Caco-2 (cell line): ENCODE results near the gene PI16. TPM values are rescaled to one million over a fixed set of nuclear protein-coding genes. Genes with fewer than 3 reads are reported as not detected.

Experiments
- BruUV-seq: library from RNA; stranded (reverse); fragments of 400-500 nt; replicated peaks from 2 replicates; lab custom pipeline; 2021; lab: Mats Ljungman, UMichigan
- CTCF ChIA-PET: fragments of 300-600 bp; sonication (Branson Sonifier 250); formaldehyde crosslinking; loops from one replicate; lab custom pipeline; 2022; ENCODE audit warnings: antibody characterized with exemption; lab: Charles Lee
- POLR2A ChIA-PET: fragments of 300-600 bp; sonication (Branson Sonifier 250); formaldehyde crosslinking; loops from one replicate; lab custom pipeline; 2022; ENCODE audit warnings: antibody characterized with exemption; lab: Charles Lee
- DNase-seq, 2 experiments: peaks; one replicate each; pipeline versions ENCODE4 v3.0.0 to v3.0.0-alpha.2; 2020 to 2022
- H3K27me3 ChIP-seq: replicated peaks from 2 replicates; pipeline ENCODE4 v1.6.0; 2011; ENCODE audit warnings: low read length; ENCODE audit not compliant: control insufficient read depth, insufficient read depth
- H3K36me3 ChIP-seq: 2 replicates; pipeline ENCODE4 v1.5.1; 2011; ENCODE audit warnings: low read length; ENCODE audit not compliant: control insufficient read depth, insufficient read depth
- H3K4me1 ChIP-seq: fragments of 250-450 bp; sonication (Bioruptor Pico); 2 replicates; pipeline ENCODE4 v1.5.1; 2020; ENCODE audit warnings: mild to moderate bottlenecking
- H3K4me3 ChIP-seq: 2 replicates; pipeline ENCODE4 v1.5.1; 2011; ENCODE audit warnings: low read depth, mild to moderate bottlenecking, control low read depth, low read length
- H3K9me3 ChIP-seq: fragments of 250-450 bp; sonication (Bioruptor Pico); 2 replicates; pipeline ENCODE4 v1.5.1; 2020; ENCODE audit warnings: mild to moderate bottlenecking, moderate library complexity
- H3K27ac Mint-ChIP-seq: one replicate; pipeline ENCODE4 v1.8.0; 2022; ENCODE audit warnings: mixed read lengths; ENCODE audit not compliant: unreplicated experiment
- H3K27me3 Mint-ChIP-seq: one replicate; pipeline ENCODE4 v1.8.0; 2022; ENCODE audit warnings: mixed read lengths; ENCODE audit not compliant: insufficient read depth, unreplicated experiment
- H3K36me3 Mint-ChIP-seq: one replicate; pipeline ENCODE4 v1.8.0; 2022; ENCODE audit warnings: mild to moderate bottlenecking, mixed read lengths; ENCODE audit not compliant: insufficient read depth, unreplicated experiment
- H3K4me1 Mint-ChIP-seq: one replicate; pipeline ENCODE4 v1.8.0; 2022; ENCODE audit warnings: low read depth, mixed read lengths; ENCODE audit not compliant: unreplicated experiment
- H3K4me3 Mint-ChIP-seq: one replicate; pipeline ENCODE4 v1.8.0; 2022; ENCODE audit warnings: mild to moderate bottlenecking, moderate library complexity, mixed read lengths; ENCODE audit not compliant: unreplicated experiment
- H3K9me3 Mint-ChIP-seq: one replicate; pipeline ENCODE4 v1.8.0; 2022; ENCODE audit warnings: mixed read lengths; ENCODE audit not compliant: unreplicated experiment
- intact Hi-C: fragments of 100-400 bp; cut with micrococcal nuclease; formaldehyde crosslinking; loops from one replicate; pipeline ENCODE4 v1.10.0; 2022; ENCODE audit not compliant: unreplicated experiment
- total RNA-seq: library from RNA; stranded (reverse); gene quantifications from 2 replicates; pipeline ENCODE4 v1.2.3, GENCODE V29; 2022
- TF ChIP-seq, protein P1 (sequence below), 2 experiments: fragments of 200-600 bp in 1 of 2; IDR thresholded peaks; 1 replicate in 1 of 2; 2 replicates in 1 of 2; pipeline versions ENCODE4 v1.5.1 to v1.8.0; 2011 to 2022; ENCODE audit warnings: antibody characterized with exemption in 1 of 2, control low read depth in 1 of 2, inconsistent platforms in 1 of 2, low read depth in 1 of 2, low read length in 1 of 2, mild to moderate bottlenecking in 1 of 2, moderate library complexity in 1 of 2; ENCODE audit not compliant: insufficient read depth in 1 of 2, severe bottlenecking in 1 of 2, unreplicated experiment in 1 of 2

Gene PI16
- total RNA-seq, 1 experiment from 2014 or later: not detected

DNA sequence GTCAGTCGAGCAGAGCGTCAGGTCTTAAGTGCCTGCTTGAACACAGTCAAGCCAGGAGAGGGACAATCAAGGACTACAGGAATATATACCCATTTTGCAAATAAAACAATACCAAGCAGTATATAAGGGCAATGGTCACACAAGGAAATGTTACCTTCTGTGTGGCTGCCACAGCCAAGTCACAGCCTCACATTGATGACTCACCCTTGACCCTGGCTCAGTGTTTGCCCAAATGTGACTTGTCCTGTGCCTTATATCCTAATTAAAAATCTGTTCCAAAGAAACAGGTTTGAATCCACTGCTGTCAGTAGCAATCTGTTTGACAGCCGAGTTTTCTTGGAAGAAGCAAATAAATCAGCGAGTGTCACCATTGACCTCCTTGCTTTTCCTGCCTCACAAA lies 34.5 kb upstream of the PI16 start:
- TF ChIP-seq, protein P1, sequence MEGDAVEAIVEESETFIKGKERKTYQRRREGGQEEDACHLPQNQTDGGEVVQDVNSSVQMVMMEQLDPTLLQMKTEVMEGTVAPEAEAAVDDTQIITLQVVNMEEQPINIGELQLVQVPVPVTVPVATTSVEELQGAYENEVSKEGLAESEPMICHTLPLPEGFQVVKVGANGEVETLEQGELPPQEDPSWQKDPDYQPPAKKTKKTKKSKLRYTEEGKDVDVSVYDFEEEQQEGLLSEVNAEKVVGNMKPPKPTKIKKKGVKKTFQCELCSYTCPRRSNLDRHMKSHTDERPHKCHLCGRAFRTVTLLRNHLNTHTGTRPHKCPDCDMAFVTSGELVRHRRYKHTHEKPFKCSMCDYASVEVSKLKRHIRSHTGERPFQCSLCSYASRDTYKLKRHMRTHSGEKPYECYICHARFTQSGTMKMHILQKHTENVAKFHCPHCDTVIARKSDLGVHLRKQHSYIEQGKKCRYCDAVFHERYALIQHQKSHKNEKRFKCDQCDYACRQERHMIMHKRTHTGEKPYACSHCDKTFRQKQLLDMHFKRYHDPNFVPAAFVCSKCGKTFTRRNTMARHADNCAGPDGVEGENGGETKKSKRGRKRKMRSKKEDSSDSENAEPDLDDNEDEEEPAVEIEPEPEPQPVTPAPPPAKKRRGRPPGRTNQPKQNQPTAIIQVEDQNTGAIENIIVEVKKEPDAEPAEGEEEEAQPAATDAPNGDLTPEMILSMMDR (IDR thresholded peaks at IDR 0.05; ENCODE audit: insufficient read depth in 1 of 2, low read depth in 1 of 2, low read length in 1 of 2, severe bottlenecking in 1 of 2, unreplicated experiment in 1 of 2): no peak
- Mint-ChIP-seq H3K4me3 (no peak overlapping the region), H3K9me3 (no peaks in the 10 kb centered on the region), H3K4me1 (peaks cover 7% of the 10 kb centered on the region), H3K27me3 (no peaks in the 10 kb centered on the region), H3K36me3 (no peaks in the 10 kb centered on the region), H3K27ac (no peak overlapping the region)
- intact Hi-C loops: no loop called here
- Histone ChIP-seq H3K36me3 (no peaks in the 10 kb centered on the region), H3K4me3 (no peak overlapping the region), H3K4me1 (no peaks in the 10 kb centered on the region; the same call in 1 of the 2 replicates), H3K27me3 (no peaks in the 10 kb centered on the region), H3K9me3 (no peaks in the 10 kb centered on the region)
- BruUV-seq: no TSS peak
- ChIA-PET CTCF (no interaction called here), POLR2A (no interaction called here)
- no peak for DNase-seq

DNA sequence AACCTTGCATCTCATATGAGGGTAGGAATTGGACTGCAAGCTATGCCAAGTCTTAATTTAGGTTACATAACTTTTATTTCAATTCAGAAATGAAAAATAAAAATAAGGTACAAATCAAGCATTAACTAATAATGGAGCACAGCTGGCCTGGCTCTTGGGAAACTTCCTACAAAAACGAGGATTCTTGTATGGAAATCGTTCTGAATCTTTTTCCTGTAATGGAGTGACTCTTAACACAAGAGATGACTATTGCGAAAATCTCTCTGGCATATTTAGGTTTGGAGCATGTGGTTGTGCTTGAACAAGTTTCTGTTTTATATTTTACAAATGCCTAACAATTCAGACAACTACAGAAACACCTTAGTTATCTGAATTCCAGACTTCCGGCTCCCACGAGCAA lies 34.0 kb upstream of the PI16 start:
- Mint-ChIP-seq H3K4me1 (peaks cover 7% of the 10 kb centered on the region), H3K4me3 (no peak overlapping the region), H3K9me3 (no peaks in the 10 kb centered on the region), H3K27me3 (no peaks in the 10 kb centered on the region), H3K36me3 (no peaks in the 10 kb centered on the region), H3K27ac (no peak overlapping the region)
- intact Hi-C loops: no loop called here
- POLR2A ChIA-PET: no interaction called here
- no peak for DNase-seq
- no peak overlapping the region for H3K4me3 ChIP-seq
- H3K27me3 ChIP-seq: no peaks in the 10 kb centered on the region
- CTCF ChIA-PET: no interaction called here
- no peaks in the 10 kb centered on the region for H3K4me1 ChIP-seq
- no peaks in the 10 kb centered on the region for H3K9me3 ChIP-seq
- TF ChIP-seq, protein P1 (IDR thresholded peaks at IDR 0.05; ENCODE audit: insufficient read depth in 1 of 2, low read depth in 1 of 2, low read length in 1 of 2, severe bottlenecking in 1 of 2, unreplicated experiment in 1 of 2): no peak
- no peaks in the 10 kb centered on the region for H3K36me3 ChIP-seq
- BruUV-seq: no TSS peak

DNA sequence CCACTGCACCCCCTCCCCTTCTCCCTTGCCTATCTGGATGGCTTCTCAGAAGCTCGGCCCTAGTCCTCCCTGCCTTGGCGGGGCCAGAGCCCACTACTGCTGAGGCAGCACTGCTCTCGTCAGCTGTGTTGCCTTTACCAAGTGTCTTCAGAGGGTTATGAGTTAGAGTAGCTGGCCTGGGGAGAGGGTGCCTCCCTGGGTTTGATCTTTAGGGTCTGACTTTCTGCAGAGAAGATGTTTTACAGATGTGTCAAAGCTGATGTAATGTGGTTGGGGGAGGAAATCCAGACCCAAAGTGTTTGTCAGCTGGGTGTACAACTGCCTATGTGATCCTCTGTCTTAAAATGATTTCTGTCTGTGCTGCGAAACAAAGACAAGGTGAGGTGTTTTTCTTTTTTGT lies 30.4 kb upstream of the PI16 start:
- DNase-seq: no peak
- H3K4me3 Mint-ChIP-seq: no peak overlapping the region
- BruUV-seq: no TSS peak
- H3K27me3 Mint-ChIP-seq: no peaks in the 10 kb centered on the region
- Histone ChIP-seq H3K36me3 (no peaks in the 10 kb centered on the region), H3K27me3 (no peaks in the 10 kb centered on the region), H3K9me3 (no peaks in the 10 kb centered on the region), H3K4me1 (no peaks in the 10 kb centered on the region), H3K4me3 (no peak overlapping the region)
- intact Hi-C loops: no loop called here
- TF ChIP-seq, protein P1 (IDR thresholded peaks at IDR 0.05; ENCODE audit: insufficient read depth in 1 of 2, low read depth in 1 of 2, low read length in 1 of 2, severe bottlenecking in 1 of 2, unreplicated experiment in 1 of 2): no peak
- H3K27ac Mint-ChIP-seq: no peak overlapping the region
- H3K9me3 Mint-ChIP-seq: no peaks in the 10 kb centered on the region
- ChIA-PET CTCF (interaction anchor here (0.8 kb wide), 1 partner anchor 83 kb away, joined by 3 read pairs; no protein-coding TSS in a partner anchor), POLR2A (no interaction called here)
- H3K4me1 Mint-ChIP-seq: no peaks in the 10 kb centered on the region
- H3K36me3 Mint-ChIP-seq: no peaks in the 10 kb centered on the region
